ENCODE measurements around the gene EXOC3. TPM values are rescaled to one million over a fixed set of nuclear protein-coding genes. Genes with fewer than 3 reads are reported as not detected.

The EXOC3 gene
- total RNA-seq, 3 donors from 2014 or later (not counting 1 experiment from before 2014, with no cell fraction given) = 89.6 to 99.9 (median 96.3) TPM

DNA sequence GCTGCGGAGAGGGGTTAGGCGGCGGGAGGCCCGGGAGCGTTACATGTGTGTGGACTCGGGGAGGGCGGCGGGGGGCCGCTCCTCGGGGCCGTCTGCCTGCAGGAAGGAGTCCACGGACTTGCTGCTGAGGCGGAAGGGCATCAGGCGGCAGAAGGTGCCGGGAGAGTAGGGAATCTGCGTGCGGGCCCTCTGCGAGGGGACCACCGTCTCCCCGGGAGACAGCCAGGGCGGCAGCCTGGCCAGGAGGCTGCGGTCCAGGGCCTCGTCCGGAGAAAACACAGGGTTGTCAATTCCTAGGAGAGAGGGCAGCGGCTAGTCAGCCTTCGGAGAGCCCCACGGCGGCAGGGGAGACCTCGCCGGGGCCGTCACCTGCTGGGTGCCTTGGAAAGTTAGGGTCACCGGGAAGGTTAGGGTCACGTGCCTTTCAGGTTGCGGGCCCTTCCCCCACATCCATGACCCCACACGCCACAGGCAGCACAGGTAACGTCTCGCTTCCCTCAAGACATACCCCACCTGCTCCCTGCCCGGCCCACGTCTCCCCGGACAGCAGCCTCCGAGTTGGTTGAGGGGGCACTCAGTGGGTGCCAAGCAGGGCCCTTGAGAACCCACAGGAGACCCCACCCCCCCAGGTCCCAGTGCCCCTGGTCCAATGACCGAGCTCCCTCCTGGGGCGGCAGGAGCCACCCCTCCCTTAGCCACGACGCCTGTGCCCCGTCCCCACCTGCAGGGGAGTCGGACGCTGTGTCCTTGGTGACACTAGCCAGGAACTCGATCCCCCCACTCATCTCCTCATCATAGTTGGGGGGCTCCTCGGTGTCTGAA lies 32.1 kb downstream of the EXOC3 start:
- peaks cover 2% of the 10 kb centered on the region for H3K36me3 ChIP-seq (ENCODE audit: control insufficient read depth, insufficient read depth, low read length)
- ATAC-seq (no peak), DNase-seq (peak in 1 of 2 donors; percentile 37)
- Mint-ChIP-seq H3K27ac (no peak overlapping the region), H3K4me3 (peak overlapping the region; percentile 82), H3K4me1 (peaks cover 5 to 21% of the 10 kb centered on the region in 2 donors), H3K27me3 (ENCODE audit: low read depth in 2 of 2) (peaks cover 0 to 15% of the 10 kb centered on the region in 2 donors), H3K9me3 (no peaks in the 10 kb centered on the region), H3K36me3 (no peaks in the 10 kb centered on the region)
- H3K4me1 ChIP-seq (ENCODE audit: control insufficient read depth, insufficient read depth, low read length) = peaks cover 33% of the 10 kb centered on the region
- no peak overlapping the region for H3K4me3 ChIP-seq (ENCODE audit: low read length)
- H3K27ac ChIP-seq (ENCODE audit: low read length) = no peak overlapping the region
- H3K27me3 ChIP-seq (ENCODE audit: control insufficient read depth, insufficient read depth, low read length) = peaks cover 17% of the 10 kb centered on the region
- WGBS (ENCODE audit: insufficient coverage) = 13% methylated on average over 47 of the region's 50 CpGs
- TF ChIP-seq, protein P1, sequence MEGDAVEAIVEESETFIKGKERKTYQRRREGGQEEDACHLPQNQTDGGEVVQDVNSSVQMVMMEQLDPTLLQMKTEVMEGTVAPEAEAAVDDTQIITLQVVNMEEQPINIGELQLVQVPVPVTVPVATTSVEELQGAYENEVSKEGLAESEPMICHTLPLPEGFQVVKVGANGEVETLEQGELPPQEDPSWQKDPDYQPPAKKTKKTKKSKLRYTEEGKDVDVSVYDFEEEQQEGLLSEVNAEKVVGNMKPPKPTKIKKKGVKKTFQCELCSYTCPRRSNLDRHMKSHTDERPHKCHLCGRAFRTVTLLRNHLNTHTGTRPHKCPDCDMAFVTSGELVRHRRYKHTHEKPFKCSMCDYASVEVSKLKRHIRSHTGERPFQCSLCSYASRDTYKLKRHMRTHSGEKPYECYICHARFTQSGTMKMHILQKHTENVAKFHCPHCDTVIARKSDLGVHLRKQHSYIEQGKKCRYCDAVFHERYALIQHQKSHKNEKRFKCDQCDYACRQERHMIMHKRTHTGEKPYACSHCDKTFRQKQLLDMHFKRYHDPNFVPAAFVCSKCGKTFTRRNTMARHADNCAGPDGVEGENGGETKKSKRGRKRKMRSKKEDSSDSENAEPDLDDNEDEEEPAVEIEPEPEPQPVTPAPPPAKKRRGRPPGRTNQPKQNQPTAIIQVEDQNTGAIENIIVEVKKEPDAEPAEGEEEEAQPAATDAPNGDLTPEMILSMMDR (IDR thresholded peaks at IDR 0.05) = no peak
- no peaks in the 10 kb centered on the region for H3K9me3 ChIP-seq (ENCODE audit: control insufficient read depth, insufficient read depth, low read length)
- intact Hi-C loops (cut with micrococcal nuclease) = no loop called here

DNA sequence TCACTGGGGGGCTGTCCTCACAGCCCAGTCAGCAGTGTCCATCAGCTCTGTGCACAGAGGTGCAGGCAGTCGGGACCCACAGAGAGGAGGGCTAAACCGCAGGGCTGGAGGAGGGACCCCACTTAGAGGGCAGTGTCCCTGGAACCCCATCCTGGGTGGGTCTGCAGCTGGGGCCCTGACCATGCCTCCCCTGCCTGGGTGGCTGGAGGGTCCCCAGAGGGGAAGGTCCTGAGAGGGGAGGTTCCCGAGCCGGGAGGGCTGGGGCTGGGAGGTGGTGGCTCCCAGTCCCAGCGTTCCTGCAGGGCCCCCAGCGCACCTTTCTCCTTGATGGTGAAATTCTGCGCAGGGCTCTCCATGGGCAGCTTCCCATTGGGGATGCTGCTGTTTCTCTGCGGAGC lies 32.7 kb downstream of the EXOC3 start:
- H3K27ac Mint-ChIP-seq = no peak overlapping the region
- H3K9me3 ChIP-seq (ENCODE audit: control insufficient read depth, insufficient read depth, low read length) = no peaks in the 10 kb centered on the region
- H3K9me3 Mint-ChIP-seq = no peaks in the 10 kb centered on the region
- H3K4me3 ChIP-seq (ENCODE audit: low read length) = no peak overlapping the region
- no peaks in the 10 kb centered on the region for H3K36me3 Mint-ChIP-seq
- H3K27ac ChIP-seq (ENCODE audit: low read length) = no peak overlapping the region
- peaks cover 0 to 15% of the 10 kb centered on the region in 2 donors for H3K27me3 Mint-ChIP-seq (ENCODE audit: low read depth in 2 of 2)
- intact Hi-C loops (cut with micrococcal nuclease) = no loop called here
- peaks cover 5 to 19% of the 10 kb centered on the region in 2 donors for H3K4me1 Mint-ChIP-seq
- H3K4me1 ChIP-seq (ENCODE audit: control insufficient read depth, insufficient read depth, low read length) = peaks cover 33% of the 10 kb centered on the region
- 58% methylated on average over 8 of the region's 8 CpGs for WGBS (ENCODE audit: insufficient coverage)
- DNase-seq (no peak), ATAC-seq (no peak)
- H3K27me3 ChIP-seq (ENCODE audit: control insufficient read depth, insufficient read depth, low read length) = peaks cover 17% of the 10 kb centered on the region
- H3K4me3 Mint-ChIP-seq = peak overlapping the region; percentile 25
- peaks cover 2% of the 10 kb centered on the region for H3K36me3 ChIP-seq (ENCODE audit: control insufficient read depth, insufficient read depth, low read length)
- TF ChIP-seq, protein P1 (IDR thresholded peaks at IDR 0.05) = no peak

DNA sequence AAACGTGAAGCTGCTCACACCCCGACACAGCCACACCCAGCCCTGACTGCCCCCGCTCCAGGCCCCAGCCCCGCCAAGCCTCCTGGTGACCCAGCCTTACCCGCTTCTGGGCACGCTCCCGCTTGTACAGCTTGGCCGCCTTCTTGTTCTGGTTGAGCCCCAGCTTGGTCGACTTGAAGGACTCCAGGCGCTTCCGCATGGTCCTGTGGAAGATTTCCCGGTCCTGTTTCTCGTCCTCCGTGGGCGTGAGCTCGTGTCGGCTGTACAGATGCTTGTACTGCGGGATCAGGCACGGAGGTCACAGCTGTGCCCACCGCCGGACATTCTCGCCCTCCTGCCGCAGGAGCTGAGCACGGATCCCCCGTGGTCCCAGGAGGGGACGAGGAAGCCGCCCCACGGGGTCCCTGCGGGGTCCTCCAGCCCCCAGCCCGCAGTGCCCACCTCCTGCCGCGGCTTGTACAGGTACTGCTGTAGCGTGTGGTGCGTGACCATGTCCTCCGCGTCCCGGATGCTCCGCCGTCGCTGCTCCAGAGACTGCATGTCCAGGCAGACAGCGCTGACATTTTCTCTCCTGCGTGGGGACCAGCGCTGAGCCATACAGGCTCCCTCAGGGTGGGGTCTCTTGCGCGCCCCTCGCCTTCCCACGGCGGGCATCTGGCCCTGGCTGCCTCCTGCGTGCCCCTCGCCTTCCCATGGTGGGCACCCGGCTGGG lies 33.3 kb downstream of the EXOC3 start:
- intact Hi-C loops (cut with micrococcal nuclease) = no loop called here
- Histone ChIP-seq H3K9me3 (ENCODE audit: control insufficient read depth, insufficient read depth, low read length) (no peaks in the 10 kb centered on the region), H3K27ac (ENCODE audit: low read length) (no peak overlapping the region), H3K36me3 (ENCODE audit: control insufficient read depth, insufficient read depth, low read length) (no peaks in the 10 kb centered on the region), H3K4me1 (ENCODE audit: control insufficient read depth, insufficient read depth, low read length) (peaks cover 27% of the 10 kb centered on the region), H3K27me3 (ENCODE audit: control insufficient read depth, insufficient read depth, low read length) (peaks cover 17% of the 10 kb centered on the region), H3K4me3 (ENCODE audit: low read length) (no peak overlapping the region)
- ATAC-seq (no peak), DNase-seq (no peak)
- WGBS (ENCODE audit: insufficient coverage) = 82% methylated on average over 51 of the region's 51 CpGs
- Mint-ChIP-seq H3K27ac (no peak overlapping the region), H3K36me3 (no peaks in the 10 kb centered on the region), H3K9me3 (no peaks in the 10 kb centered on the region), H3K27me3 (ENCODE audit: low read depth in 2 of 2) (peaks cover 0 to 15% of the 10 kb centered on the region in 2 donors), H3K4me1 (peaks cover 5 to 19% of the 10 kb centered on the region in 2 donors), H3K4me3 (peak overlapping the region; percentile 28)
- TF ChIP-seq, protein P1 (IDR thresholded peaks at IDR 0.05) = no peak

Data from natural killer cell (primary cell).